K562 (cell line): ENCODE results near the gene IL17RA. TPM values are rescaled to one million over a fixed set of nuclear protein-coding genes. Genes with fewer than 3 reads are reported as not detected.
A peak's percentile ranks its signal among the peaks of the same experiment; 100 is the strongest.

Source experiments
- ATF4 ChIP-seq: fragments of 450-650 bp; formaldehyde crosslinking; IDR thresholded peaks from 2 replicates; pipeline ENCODE4 v1.4.0; 2022; ENCODE audit warnings: mild to moderate bottlenecking, moderate library complexity
- ESRRA ChIP-seq: fragments of 450-650 bp; IDR thresholded peaks from 2 replicates; pipeline ENCODE4 v1.6.1; 2014; ENCODE audit warnings: low read depth, mild to moderate bottlenecking, moderate library complexity, borderline replicate concordance
- MAFG ChIP-seq: fragments of 450-650 bp; conservative IDR thresholded peaks from 2 replicates; pipeline ENCODE4 v1.6.1; 2016; ENCODE audit warnings: missing genetic modification characterization, missing compliant biosample characterization
- MAZ ChIP-seq, 2 experiments: fragments of 450-650 bp in 1 of 2; sonication (generic) in 1 of 2; formaldehyde crosslinking; IDR thresholded peaks in 1 of 2; conservative IDR thresholded peaks in 1 of 2; 2 replicates each; pipeline versions ENCODE4 v1.4.0 to v1.5.0; 2020; ENCODE audit warnings: mild to moderate bottlenecking in 1 of 2, missing genetic modification reagents in 1 of 2
- MLLT1 ChIP-seq, 2 experiments: fragments of 450-650 bp; IDR thresholded peaks; 2 replicates each; pipeline ENCODE4 v1.6.1; 2016
- PTTG1 ChIP-seq: fragments of 450-650 bp; IDR thresholded peaks from 2 replicates; pipeline ENCODE4 v1.6.1; 2016; ENCODE audit warnings: low read depth, mild to moderate bottlenecking, missing genetic modification characterization, missing compliant biosample characterization
- RNF2 ChIP-seq: sonication (generic); IDR thresholded peaks from 2 replicates; pipeline ENCODE4 v1.6.1; 2016
- SRF ChIP-seq, 2 experiments: fragments of 250-450, 450-650 bp in 1 of 2; sonication (Bioruptor Pico) in 1 of 2; sonication (generic) in 1 of 2; formaldehyde crosslinking; IDR thresholded peaks; 2 replicates each; pipeline versions ENCODE4 v1.5.0 to v1.5.1; 2020 to 2022; ENCODE audit warnings: mild to moderate bottlenecking in 1 of 2, missing genetic modification reagents in 1 of 2
- TCF15 ChIP-seq: fragments of 250-450 bp; sonication (Bioruptor Pico); IDR thresholded peaks from 2 replicates; pipeline ENCODE4 v1.8.0; 2022; ENCODE audit warnings: moderate library complexity, mild to moderate bottlenecking, inconsistent platforms
- ZBTB26 ChIP-seq: fragments of 450-650 bp; formaldehyde crosslinking; IDR thresholded peaks from 2 replicates; pipeline ENCODE4 v1.4.0; 2022; ENCODE audit warnings: missing genetic modification characterization
- ZBTB49 ChIP-seq: sonication (generic); formaldehyde crosslinking; IDR thresholded peaks from 2 replicates; pipeline ENCODE4 v1.8.0; 2022; ENCODE audit warnings: missing genetic modification reagents, mild to moderate bottlenecking, borderline replicate concordance
- ZNF133 ChIP-seq: fragments of 250-450 bp; sonication (Bioruptor Pico); IDR thresholded peaks from 2 replicates; pipeline ENCODE4 v1.4.0; 2020; ENCODE audit warnings: mild to moderate bottlenecking
- ZNF143 ChIP-seq: sonication (generic); formaldehyde crosslinking; IDR thresholded peaks from 2 replicates; pipeline ENCODE4 v1.9.0; 2022; ENCODE audit warnings: mild to moderate bottlenecking, missing genetic modification reagents
- ZNF175 ChIP-seq: fragments of 200-800 bp; sonication (Bioruptor generic); IDR thresholded peaks from 2 replicates; pipeline ENCODE4 v1.6.1; 2016; ENCODE audit warnings: low read depth, mild to moderate bottlenecking, missing genetic modification characterization, missing compliant biosample characterization
- polyA plus RNA-seq, 8 experiments: library from polyadenylated mRNA; depleted of rRNA in 4 of 8; stranded (reverse) in 5 of 8; unstranded in 3 of 8; fragments of >200 nt; fragmentation: Nextera tagmentation in 2 of 8; fragmentation: Illumina TruSeq in 1 of 8; extraction: Ambion mirVana in 2 of 8; extraction: Trizol in 1 of 8; gene quantifications; 2 replicates each; pipeline versions ENCODE4 v1.2.1 to v1.2.3, GENCODE V29; 2011 to 2014; ENCODE audit warnings: inconsistent platforms in 1 of 8, missing spikeins in 1 of 8
- total RNA-seq, 7 experiments: library from RNA; depleted of rRNA in 6 of 7; stranded (reverse); fragments of >200 nt in 6 of 7; fragmentation: Illumina TruSeq in 2 of 7; extraction: Trizol in 2 of 7; gene quantifications; 2 replicates each; pipeline versions ENCODE4 v1.2.1 to v1.2.3, GENCODE V29; 2011 to 2021; ENCODE audit warnings: low replicate concordance in 1 of 7

IL17RA gene
- total and polyA plus RNA-seq, 9 of the 15 experiments (the other 6 are each of a cell fraction or from before 2014, with no cell fraction given), result 0.17 to 11.8 (median 3.7) TPM

- TF ChIP-seq ZBTB49 (CRISPR knock-in tag), result no peak
- no peak for TF ChIP-seq RNF2
- TF ChIP-seq TCF15 (CRISPR knock-in tag), result no peak
- no peak for TF ChIP-seq MAFG (tag)
- TF ChIP-seq MAZ (CRISPR knock-in tag; conservative IDR thresholded peaks at IDR 0.05 in 1 of 2, IDR thresholded peaks at IDR 0.05 in 1 of 2), result peak in 1 of 2 experiments; percentile 13; a peak in 1 of 4 replicates
- TF ChIP-seq ATF4, result 0 out of 2 replicates have a peak, but pooled peaks have one; percentile 15
- no peak for TF ChIP-seq ZNF143
- no peak for TF ChIP-seq SRF (CRISPR knock-in tag; IDR thresholded peaks at IDR 0.05)
- no peak for TF ChIP-seq ZNF133 (CRISPR knock-in tag)
- TF ChIP-seq MLLT1 (IDR thresholded peaks at IDR 0.05), result peak in 1 of 2 experiments; percentile 86; a peak in 1 of 4 replicates
- TF ChIP-seq ESRRA, result peak; percentile 83; the same call in 1 of the 2 replicates
- TF ChIP-seq ZNF175 (CRISPR knock-in tag), result 0 out of 2 replicates have a peak, but pooled peaks have one; percentile 31
- TF ChIP-seq ZBTB26, result no peak
- no peak for TF ChIP-seq PTTG1
Observed at GRCh38 chr22:17087498-17088131, 2.8 kb downstream of the IL17RA start (continued).
